ENCODE data around the gene PRKAR1B.
"Not testable (repeated sequence)": the region's sequence is repeated elsewhere in the genome, so short reads cannot be mapped to it uniquely, and the experiment has no call there.

PRKAR1B gene

GRCh38 chr7:641966-642365, 85.1 kb downstream of the PRKAR1B start:
- DNase-seq, result no peak

- DNase-seq, result no peak
Observed at GRCh38 chr7:641269-641671, 85.8 kb downstream of the PRKAR1B start.

DNA sequence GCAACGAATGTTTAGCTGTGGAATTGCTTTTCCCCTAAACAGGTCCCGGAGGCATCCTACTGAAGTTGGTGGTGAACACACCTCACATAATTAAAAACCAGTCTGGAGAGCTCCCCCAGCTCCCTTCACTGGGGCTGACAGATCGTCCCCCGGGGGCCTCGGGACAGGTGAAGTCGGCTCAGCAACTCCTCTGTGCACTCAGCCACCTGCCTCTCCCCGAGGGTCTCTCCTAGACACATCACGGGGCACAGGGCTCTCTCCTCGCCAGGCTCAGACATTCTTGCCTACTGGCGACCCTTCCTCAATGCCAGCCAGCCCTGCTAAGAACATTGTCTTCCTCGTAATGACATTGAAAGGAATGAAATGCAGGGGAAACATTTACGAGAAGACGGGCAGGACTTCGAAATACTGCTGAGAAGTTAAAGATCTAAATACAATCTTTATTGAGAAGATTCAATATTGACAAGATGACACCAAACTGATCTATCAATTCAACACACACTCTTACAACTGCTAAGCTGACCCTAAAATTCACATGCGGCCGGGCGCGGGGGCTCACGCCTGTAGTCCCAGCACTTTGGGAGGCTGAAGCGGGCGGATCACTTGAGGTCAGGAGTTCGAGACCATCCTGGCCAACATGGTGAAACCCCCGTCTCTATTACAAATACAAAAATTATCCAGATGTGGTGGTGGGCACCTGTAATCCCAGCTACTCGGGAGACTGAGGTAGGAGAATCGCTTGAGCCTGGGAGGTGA, 88.6 kb downstream of the PRKAR1B start:
- no peak for DNase-seq

DNA sequence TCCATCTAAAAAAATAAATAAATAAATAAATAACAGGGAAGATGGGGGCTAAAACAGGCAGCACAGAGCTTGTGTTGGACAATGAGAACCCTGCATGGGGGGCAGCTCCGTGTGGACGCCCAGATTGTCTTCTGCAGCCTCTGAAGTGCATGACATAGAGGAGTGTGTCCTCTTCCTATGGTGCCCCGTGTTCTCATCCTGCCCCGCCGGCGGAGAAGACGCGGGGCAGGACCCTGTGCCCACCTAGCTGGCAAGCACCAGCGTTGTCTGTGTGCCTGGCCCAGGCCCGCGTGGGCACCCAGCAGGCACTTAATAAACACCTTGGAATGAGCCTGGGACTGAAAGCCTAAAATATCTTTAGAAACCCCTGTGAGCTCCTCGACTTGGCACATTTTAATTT, 89.3 kb downstream of the PRKAR1B start:
- no peak for DNase-seq

DNA sequence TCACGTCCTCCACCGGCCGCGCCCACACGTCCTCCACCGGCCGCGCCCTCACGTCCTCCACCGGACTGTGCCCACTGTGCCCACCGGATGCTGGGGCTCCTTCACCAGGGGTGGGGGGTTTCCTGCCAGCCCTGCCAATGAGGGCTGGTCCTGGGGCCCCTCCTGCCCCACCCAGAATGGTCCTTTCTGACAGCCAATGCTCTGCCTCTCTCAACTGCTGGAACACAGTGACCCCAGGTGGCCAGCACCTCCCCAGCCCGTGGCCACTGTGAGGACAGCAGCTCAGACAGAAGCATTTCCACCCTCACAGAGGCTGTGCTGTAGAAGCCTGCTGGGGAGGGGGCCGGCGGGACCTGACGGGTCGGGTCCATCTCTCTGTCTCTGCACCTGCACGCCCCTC, 90.7 kb downstream of the PRKAR1B start:
- peak; percentile 41 for DNase-seq

GRCh38 chr7:635687-636382, 91.2 kb downstream of the PRKAR1B start:
- not testable (repeated sequence) for DNase-seq

DNA sequence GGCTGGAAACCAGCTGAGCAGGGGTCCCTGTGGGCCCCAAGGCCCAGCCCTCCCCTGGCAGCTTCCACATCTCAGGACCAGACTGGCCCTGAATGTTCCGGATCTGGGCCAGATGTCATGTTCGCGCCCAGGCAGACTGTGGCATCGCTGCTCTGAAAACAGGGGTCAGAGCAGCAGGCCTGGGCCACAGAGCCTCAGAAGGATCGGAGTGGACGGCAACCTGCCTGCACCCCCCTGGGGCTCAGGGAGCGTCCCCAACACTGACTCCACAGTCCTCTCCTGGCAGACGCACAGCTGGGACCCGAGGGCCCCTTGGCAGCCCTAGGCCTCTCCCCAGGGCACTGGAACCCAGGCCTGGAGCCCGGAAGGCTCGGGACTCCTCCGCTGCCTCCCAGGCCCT, 91.9 kb downstream of the PRKAR1B start:
- DNase-seq, result no peak

DNA sequence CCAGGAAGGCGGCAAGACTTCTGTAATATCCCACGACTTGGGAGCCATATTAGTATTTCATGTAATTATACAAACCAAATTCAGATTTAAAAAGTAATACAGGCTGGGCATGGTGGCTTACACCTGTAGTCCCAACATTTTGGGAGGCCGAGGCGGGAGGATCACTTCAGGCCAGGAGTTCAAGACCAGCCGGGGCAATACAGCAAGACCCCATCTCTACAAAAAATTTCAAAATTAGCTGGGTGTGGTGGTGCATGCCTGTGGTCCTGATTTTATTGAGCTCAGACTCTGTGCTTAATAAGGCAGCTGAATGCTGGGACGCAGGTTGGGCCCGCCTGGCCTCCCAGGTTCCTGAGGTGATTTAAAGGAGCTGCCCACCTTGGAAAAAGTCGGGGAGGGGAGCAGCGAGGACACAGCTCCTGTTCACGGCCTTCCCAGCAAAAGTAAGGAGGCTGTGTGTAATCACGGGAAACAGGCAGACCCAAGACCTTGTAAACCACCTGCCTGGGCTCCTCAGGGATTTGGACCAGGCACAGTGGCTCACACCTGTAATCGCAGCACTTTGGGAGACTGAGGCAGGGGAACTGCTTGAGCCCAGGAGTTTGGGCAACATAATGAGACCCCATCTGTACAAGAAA, 93.6 kb downstream of the PRKAR1B start:
- DNase-seq, result no peak

- DNase-seq, result no peak
Observed at GRCh38 chr7:632831-633210, 94.3 kb downstream of the PRKAR1B start.

- DNase-seq, result no peak
Observed at GRCh38 chr7:631964-632830, 94.9 kb downstream of the PRKAR1B start.

- DNase-seq, result no peak
Observed at GRCh38 chr7:631291-631711, 95.8 kb downstream of the PRKAR1B start.

DNA sequence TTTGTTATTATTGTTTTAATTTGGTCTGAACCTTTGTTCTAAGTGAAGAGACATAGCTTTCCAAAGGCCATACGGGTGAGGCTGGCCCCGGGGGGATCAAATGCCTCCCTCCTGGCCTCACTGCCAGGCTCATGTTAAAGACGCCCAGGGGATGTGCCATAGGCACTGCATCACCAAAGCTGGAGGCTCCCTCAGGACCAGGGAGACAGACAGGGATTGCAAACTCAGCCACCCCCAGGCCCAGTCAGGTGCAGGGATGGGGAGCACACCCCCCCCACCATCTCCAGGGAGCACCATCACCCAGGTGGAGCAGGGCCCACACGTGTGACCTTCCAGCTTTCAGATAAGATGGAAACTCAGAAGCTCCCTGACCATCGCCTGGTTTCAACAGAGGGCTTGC, 96.5 kb downstream of the PRKAR1B start:
- no peak for DNase-seq

GRCh38 chr7:630111-630511, 97.0 kb downstream of the PRKAR1B start:
- no peak for DNase-seq

- no peak for DNase-seq
Observed at GRCh38 chr7:628826-629225, 98.3 kb downstream of the PRKAR1B start.

DNA sequence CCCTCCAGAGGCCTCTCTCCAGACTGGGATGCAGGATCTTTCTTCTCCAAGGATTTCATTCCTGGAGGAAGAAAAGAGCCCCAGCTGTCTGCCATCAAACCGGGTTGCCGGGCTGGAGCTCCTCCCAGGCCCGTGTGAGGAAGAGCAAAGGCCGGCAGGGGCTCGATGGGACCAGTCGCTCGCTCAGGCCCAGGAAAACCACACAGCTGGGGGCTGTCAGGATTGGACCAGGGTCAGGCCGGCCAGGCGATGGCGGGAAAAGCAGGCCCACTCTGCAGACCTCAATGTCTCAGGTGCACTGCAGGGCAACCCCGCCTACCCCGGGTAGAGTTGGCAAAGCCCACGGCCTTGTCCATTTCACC, 98.7 kb downstream of the PRKAR1B start:
- no peak for DNase-seq

GRCh38 chr7:627661-628401, 99.2 kb downstream of the PRKAR1B start:
- DNase-seq, result no peak

DNA sequence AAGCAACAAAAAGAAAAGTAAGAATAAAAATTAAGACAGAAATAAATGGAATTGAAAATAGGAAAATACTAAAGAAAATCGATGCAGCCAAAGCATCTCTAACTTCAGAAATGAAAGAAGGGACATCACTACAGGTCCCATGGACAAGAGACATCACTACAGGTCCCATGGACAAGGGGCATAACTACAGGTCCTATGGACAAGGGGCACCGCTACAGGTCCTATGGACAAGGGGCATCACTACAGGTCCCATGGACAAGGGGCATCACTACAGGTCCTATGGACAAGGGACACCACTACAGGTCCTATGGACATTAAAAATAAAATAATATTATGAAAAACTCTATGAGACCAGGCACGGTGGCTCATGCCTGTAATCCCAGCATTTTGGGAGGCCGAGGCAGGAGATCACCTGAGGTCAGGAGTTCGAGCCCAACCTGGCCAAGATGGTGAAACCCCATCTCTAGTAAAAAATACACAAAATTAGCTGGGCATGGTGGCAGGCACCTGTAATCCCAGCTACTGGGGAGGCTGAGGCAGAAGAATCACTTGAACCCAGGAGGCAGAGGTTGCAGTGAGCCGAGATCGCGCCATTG, 101.6 kb downstream of the PRKAR1B start:
- DNase-seq, result no peak

- no peak for DNase-seq
Observed at GRCh38 chr7:623464-623863, 103.6 kb downstream of the PRKAR1B start.

DNA sequence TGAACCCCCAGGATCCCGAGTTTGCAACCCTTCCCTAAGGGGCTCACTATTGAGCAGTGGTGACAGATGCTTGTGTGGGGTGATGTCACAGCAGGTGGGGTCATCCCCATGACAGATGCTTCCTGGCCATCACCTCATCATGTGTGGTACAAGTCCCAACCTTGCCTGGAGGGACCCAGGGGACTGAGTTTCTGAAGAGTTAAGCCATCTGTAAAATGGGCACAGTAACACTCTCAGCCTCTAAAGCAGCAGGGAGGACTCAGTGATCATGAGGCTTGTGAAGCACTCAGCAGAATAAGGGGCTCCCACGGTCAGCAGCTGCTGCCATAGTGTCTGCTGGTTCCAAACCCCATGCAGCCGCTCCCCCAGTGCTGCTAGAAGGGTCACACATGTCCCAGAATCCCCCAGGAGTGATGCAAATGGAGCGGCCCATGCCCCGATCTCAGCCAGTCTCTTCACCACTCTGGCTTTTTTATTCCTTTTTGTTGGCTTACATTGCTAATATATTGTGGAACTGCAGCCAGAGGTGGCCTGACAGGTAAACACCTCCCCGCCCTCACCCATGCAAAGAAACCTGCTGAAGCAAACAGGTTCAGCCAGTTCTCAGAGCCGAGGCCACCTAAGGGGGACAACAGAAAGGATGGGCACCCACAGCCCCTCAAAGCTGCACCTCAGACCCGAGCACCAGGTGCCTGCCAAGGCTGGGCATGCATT, 105.4 kb downstream of the PRKAR1B start:
- DNase-seq, result no peak

DNA sequence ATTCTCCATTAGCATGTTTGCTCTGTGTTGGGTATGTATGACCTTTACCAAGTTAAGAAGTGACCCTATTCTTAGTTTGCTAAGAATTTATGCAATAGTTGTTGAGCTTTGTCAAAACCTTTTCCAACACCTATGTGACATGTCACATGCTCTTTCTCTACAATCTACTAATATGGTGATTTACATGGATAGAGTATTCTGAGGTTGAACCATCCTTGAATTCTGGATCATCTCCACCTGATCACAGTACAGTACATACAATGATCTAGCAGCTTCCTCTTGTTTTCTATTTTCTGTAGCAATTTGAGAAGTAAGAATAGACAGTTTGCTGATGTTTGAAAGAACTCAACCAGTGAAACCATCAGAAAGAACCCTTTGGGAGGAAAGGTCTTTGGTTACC, 106.2 kb downstream of the PRKAR1B start:
- no peak for DNase-seq

DNA sequence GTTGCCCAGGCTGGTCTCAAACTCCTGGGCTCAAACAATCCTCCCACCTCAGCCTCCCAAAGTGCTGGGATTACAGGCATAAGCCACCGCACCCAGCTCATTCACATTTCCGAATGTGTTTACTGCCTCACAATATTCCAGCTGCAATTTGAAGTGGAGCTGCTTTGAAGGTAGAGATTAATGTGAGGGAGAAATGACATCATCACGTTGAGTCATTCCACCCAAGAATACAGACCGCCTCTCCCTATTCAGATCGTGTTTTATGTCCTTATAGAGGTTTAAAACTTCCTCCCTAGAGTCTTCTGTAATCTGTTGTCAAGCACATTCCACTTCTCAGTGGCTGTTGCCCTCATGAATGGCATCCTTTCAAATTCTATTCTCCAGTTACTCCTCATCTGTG, 107.0 kb downstream of the PRKAR1B start:
- no peak for DNase-seq
